Skeletal muscle tissue (tissue), 4 donors: Measurements from ENCODE around the gene KCNK7. TPM values are rescaled to one million over a fixed set of nuclear protein-coding genes. Genes with fewer than 3 reads are reported as not detected.

Experiments used
- H3K27ac ChIP-seq: one replicate; pipeline ENCODE4 v1.7.0; 2013; ENCODE audit warnings: mild to moderate bottlenecking, low read depth, low read length, inconsistent platforms
- H3K27me3 ChIP-seq, 3 donors: one replicate each; pipeline ENCODE4 v1.7.0; 2013; ENCODE audit warnings: low read length in 3 of 3; ENCODE audit not compliant: control insufficient read depth in 3 of 3, insufficient read depth in 3 of 3
- H3K36me3 ChIP-seq, 3 donors: one replicate each; pipeline ENCODE4 v1.7.0; 2013; ENCODE audit warnings: low read length in 3 of 3; ENCODE audit not compliant: control insufficient read depth in 3 of 3, insufficient read depth in 3 of 3
- H3K4me1 ChIP-seq, 3 donors: one replicate each; pipeline ENCODE4 v1.7.0; 2013; ENCODE audit warnings: low read length in 3 of 3, mild to moderate bottlenecking in 3 of 3; ENCODE audit not compliant: control insufficient read depth in 3 of 3, insufficient read depth in 3 of 3
- H3K4me3 ChIP-seq, 3 donors: one replicate each; pipeline ENCODE4 v1.7.0; 2013; ENCODE audit warnings: low read length in 3 of 3
- H3K9ac ChIP-seq, 3 donors: one replicate each; pipeline ENCODE4 v1.7.0; 2013; ENCODE audit warnings: low read length in 3 of 3, mild to moderate bottlenecking in 3 of 3, moderate library complexity in 2 of 3, low read depth in 1 of 3
- H3K9me3 ChIP-seq, 3 donors: one replicate each; pipeline ENCODE4 v1.7.0; 2013; ENCODE audit warnings: low read length in 3 of 3; ENCODE audit not compliant: control insufficient read depth in 3 of 3
- total RNA-seq: library from RNA; depleted of rRNA; stranded (reverse); fragments of >200 nt; gene quantifications from one replicate; pipeline ENCODE4 v1.2.3, GENCODE V29; 2014
- donor health status: Osteomylitis.

KCNK7 gene
- total RNA-seq, 1 donor from 2014 or later = not detected

- H3K9me3 ChIP-seq = no peaks in the 10 kb centered on the region
- H3K9ac ChIP-seq = no peak overlapping the region
- peaks cover 23 to 34% (median 29%) of the 10 kb centered on the region in 3 donors for H3K36me3 ChIP-seq
- H3K4me3 ChIP-seq = no peak overlapping the region
- H3K4me1 ChIP-seq = peaks cover 4 to 16% (median 12%) of the 10 kb centered on the region in 3 donors
- H3K27me3 ChIP-seq = no peaks in the 10 kb centered on the region
- H3K27ac ChIP-seq = no peak overlapping the region
Observed at GRCh38 chr11:65599216-65599954, 3.8 kb upstream of the KCNK7 start.

- H3K4me1 ChIP-seq = peaks cover 15 to 27% (median 23%) of the 10 kb centered on the region in 3 donors
- H3K36me3 ChIP-seq = peaks cover 18 to 25% (median 19%) of the 10 kb centered on the region in 3 donors
- H3K27ac ChIP-seq = no peak overlapping the region
- H3K9ac ChIP-seq = no peak overlapping the region
- no peaks in the 10 kb centered on the region for H3K27me3 ChIP-seq
- no peaks in the 10 kb centered on the region for H3K9me3 ChIP-seq
- no peak overlapping the region for H3K4me3 ChIP-seq
Observed at GRCh38 chr11:65598258-65598699, 2.7 kb upstream of the KCNK7 start.

GRCh38 chr11:65596520-65596919, 920 bp upstream of the KCNK7 start:
- peaks cover 23 to 40% (median 35%) of the 10 kb centered on the region in 3 donors for H3K4me1 ChIP-seq
- H3K9me3 ChIP-seq = no peaks in the 10 kb centered on the region
- no peak overlapping the region for H3K4me3 ChIP-seq
- H3K27ac ChIP-seq = no peak overlapping the region
- no peaks in the 10 kb centered on the region for H3K27me3 ChIP-seq
- peaks cover 23 to 32% (median 25%) of the 10 kb centered on the region in 3 donors for H3K36me3 ChIP-seq
- no peak overlapping the region for H3K9ac ChIP-seq

GRCh38 chr11:65595131-65595530, 469 bp downstream of the KCNK7 start:
- H3K27me3 ChIP-seq = no peaks in the 10 kb centered on the region
- H3K36me3 ChIP-seq = peaks cover 33 to 36% (median 33%) of the 10 kb centered on the region in 3 donors
- H3K27ac ChIP-seq = no peak overlapping the region
- peak overlapping the region in 1 of 3 donors; percentile 40 for H3K9ac ChIP-seq
- no peaks in the 10 kb centered on the region for H3K9me3 ChIP-seq
- peaks cover 28 to 47% (median 42%) of the 10 kb centered on the region in 3 donors for H3K4me1 ChIP-seq
- no peak overlapping the region for H3K4me3 ChIP-seq

- H3K27me3 ChIP-seq = no peaks in the 10 kb centered on the region
- peak overlapping the region; percentile 39 for H3K27ac ChIP-seq
- H3K9me3 ChIP-seq = no peaks in the 10 kb centered on the region
- peak overlapping the region in 1 of 3 donors; percentile 52 for H3K4me3 ChIP-seq
- H3K9ac ChIP-seq = peak overlapping the region; percentile 16 to 76 (median 28)
- peaks cover 40 to 60% (median 56%) of the 10 kb centered on the region in 3 donors for H3K4me1 ChIP-seq
- peaks cover 34 to 37% (median 36%) of the 10 kb centered on the region in 3 donors for H3K36me3 ChIP-seq
Observed at GRCh38 chr11:65593518-65594414, 1.8 kb downstream of the KCNK7 start.

GRCh38 chr11:65592858-65593517, 2.6 kb downstream of the KCNK7 start:
- Histone ChIP-seq H3K4me3 (peak overlapping the region in 2 of 3 donors; percentile 35 to 52), H3K27me3 (no peaks in the 10 kb centered on the region), H3K36me3 (peaks cover 28 to 34% (median 28%) of the 10 kb centered on the region in 3 donors), H3K9me3 (no peaks in the 10 kb centered on the region), H3K4me1 (peaks cover 48 to 68% (median 63%) of the 10 kb centered on the region in 3 donors), H3K9ac (peak overlapping the region in 1 of 3 donors; percentile 76), H3K27ac (peak overlapping the region; percentile 39)

GRCh38 chr11:65591939-65592857, 3.4 kb downstream of the KCNK7 start:
- Histone ChIP-seq H3K27ac (no peak overlapping the region), H3K27me3 (no peaks in the 10 kb centered on the region), H3K9ac (peak overlapping the region in 1 of 3 donors; percentile 76), H3K4me3 (peak overlapping the region in 1 of 3 donors; percentile 22), H3K9me3 (no peaks in the 10 kb centered on the region), H3K4me1 (peaks cover 56 to 76% (median 71%) of the 10 kb centered on the region in 3 donors), H3K36me3 (peaks cover 22 to 28% (median 27%) of the 10 kb centered on the region in 3 donors)

- Histone ChIP-seq H3K27me3 (no peaks in the 10 kb centered on the region), H3K4me1 (peaks cover 71 to 88% (median 85%) of the 10 kb centered on the region in 3 donors), H3K4me3 (peak overlapping the region in 1 of 3 donors; percentile 13), H3K36me3 (peaks cover 34 to 40% (median 38%) of the 10 kb centered on the region in 3 donors), H3K9ac (peak overlapping the region in 1 of 3 donors; percentile 16), H3K9me3 (no peaks in the 10 kb centered on the region), H3K27ac (peak overlapping the region; percentile 97)
Observed at GRCh38 chr11:65590240-65590738, 5.3 kb downstream of the KCNK7 start.
